Stimulated activated CD8-positive, alpha-beta memory T cell treated with anti-CD3 and anti-CD28 coated beads, Interleukin-4, amount 100 ng/mL, for 4 hours (primary cell): ENCODE data around the gene TUBB2B.
A peak's percentile ranks its signal among the peaks of the same experiment; 100 is the strongest.
"Not testable (repeated sequence)": the region's sequence is repeated elsewhere in the genome, so short reads cannot be mapped to it uniquely, and the experiment has no call there.

Source experiments
- DNase-seq, 2 donors: peaks; one replicate each; pipeline ENCODE4 v3.0.0-alpha.2; 2020; ENCODE audit warnings: low read depth in 2 of 2, low spot score in 1 of 2

Gene TUBB2B

GRCh38 chr6:3258720-3259490 is 31.5 kb upstream of the TUBB2B start, which contains the start of gene PSMG4:
PSMG4 (plus strand) TSS chr6:3258947; CDS start chr6:3259023, 76 bp downstream.
- DNase-seq = peak; percentile 86 to 91

GRCh38 chr6:3258201-3258600 is 30.7 kb upstream of the TUBB2B start:
- no peak for DNase-seq

GRCh38 chr6:3253597-3253961 is 26.1 kb upstream of the TUBB2B start:
- no peak for DNase-seq

- no peak for DNase-seq
Measured at GRCh38 chr6:3252861-3253596, 25.6 kb upstream of the TUBB2B start.

- no peak for DNase-seq
Measured at GRCh38 chr6:3252369-3252768, 24.9 kb upstream of the TUBB2B start.

GRCh38 chr6:3251462-3252314 is 24.2 kb upstream of the TUBB2B start:
- peak; percentile 56 to 63 for DNase-seq

- no peak for DNase-seq
Measured at GRCh38 chr6:3250231-3250675, 22.8 kb upstream of the TUBB2B start.

GRCh38 chr6:3249821-3250220 is 22.4 kb upstream of the TUBB2B start:
- no peak for DNase-seq

GRCh38 chr6:3247255-3248146 is 20.0 kb upstream of the TUBB2B start:
- no peak for DNase-seq

- no peak for DNase-seq
Measured at GRCh38 chr6:3245216-3245615, 17.8 kb upstream of the TUBB2B start.

GRCh38 chr6:3244832-3245161 is 17.3 kb upstream of the TUBB2B start:
- not testable (repeated sequence) for DNase-seq

GRCh38 chr6:3244003-3244831 is 16.8 kb upstream of the TUBB2B start:
- DNase-seq = no peak

- no peak for DNase-seq
Measured at GRCh38 chr6:3242768-3243167, 15.3 kb upstream of the TUBB2B start.

GRCh38 chr6:3241745-3242144 is 14.3 kb upstream of the TUBB2B start:
- not testable (repeated sequence) for DNase-seq

- DNase-seq = no peak
Measured at GRCh38 chr6:3240595-3240994, 13.1 kb upstream of the TUBB2B start.

- DNase-seq = no peak
Measured at GRCh38 chr6:3239110-3239830, 11.8 kb upstream of the TUBB2B start.

GRCh38 chr6:3237761-3238662 is 10.6 kb upstream of the TUBB2B start:
- DNase-seq = no peak

- no peak for DNase-seq
Measured at GRCh38 chr6:3236005-3236404, 8.6 kb upstream of the TUBB2B start.
